ENCODE measurements around the gene PSMG3. TPM values are rescaled to one million over a fixed set of nuclear protein-coding genes. Genes with fewer than 3 reads are reported as not detected.

Gene PSMG3
- total RNA-seq, 4 donors from 2014 or later: 33.0 to 67.5 (median 47.7) TPM

DNA sequence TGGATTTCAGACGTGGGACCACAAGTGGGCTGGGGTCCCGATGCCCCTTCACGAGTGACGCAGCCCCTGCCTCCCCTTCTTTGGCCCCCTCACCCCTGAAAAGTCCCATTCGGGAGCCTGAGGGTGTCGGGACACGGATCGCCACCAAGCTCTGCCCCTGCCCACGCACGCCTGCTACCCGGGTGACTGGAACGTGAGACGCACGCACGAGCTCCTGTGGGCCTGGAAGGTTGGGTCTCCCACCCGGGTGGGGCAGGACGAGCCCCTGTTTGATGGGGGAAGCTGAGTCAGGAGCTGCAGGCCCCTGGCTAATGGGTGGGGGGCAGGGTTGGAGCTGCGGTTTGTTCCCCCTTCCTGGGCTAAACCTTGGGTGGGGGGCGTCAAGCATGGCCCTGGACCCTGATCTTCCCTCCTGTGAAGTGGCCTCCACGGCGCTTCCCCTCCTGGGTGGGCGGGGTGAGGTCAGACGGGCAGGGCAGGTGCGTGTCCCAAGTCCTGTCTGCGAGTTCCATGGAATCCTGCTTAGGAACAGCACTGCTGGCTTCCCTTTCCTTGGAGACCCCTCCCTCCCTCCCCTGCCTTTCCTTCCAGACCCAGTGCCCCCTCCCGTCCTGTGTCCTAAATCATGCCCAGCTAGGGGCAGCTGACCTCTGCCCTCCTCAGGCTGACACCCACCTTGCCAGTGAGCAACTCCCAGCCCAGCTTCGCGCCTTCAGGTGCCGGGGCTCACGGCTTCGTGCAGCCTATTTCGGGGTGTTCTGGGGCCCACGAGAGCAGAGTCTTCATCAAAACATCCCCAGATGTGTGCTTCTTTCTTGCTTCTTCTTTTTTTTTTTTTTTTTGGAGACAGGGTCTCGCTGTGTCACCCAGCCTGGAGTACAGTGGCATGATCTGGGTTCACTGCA, 8.5 kb downstream of the PSMG3 start:
- peaks cover 0 to 5% (median 0%) of the 10 kb centered on the region in 3 donors for H3K36me3 ChIP-seq
- peak in 1 of 3 donors; percentile 48 for DNase-seq
- H3K27me3 ChIP-seq: no peaks in the 10 kb centered on the region
- H3K4me1 ChIP-seq: peaks cover 0 to 27% (median 0%) of the 10 kb centered on the region in 4 donors
- no peak overlapping the region for H3K27ac ChIP-seq
- TF ChIP-seq, protein P1, sequence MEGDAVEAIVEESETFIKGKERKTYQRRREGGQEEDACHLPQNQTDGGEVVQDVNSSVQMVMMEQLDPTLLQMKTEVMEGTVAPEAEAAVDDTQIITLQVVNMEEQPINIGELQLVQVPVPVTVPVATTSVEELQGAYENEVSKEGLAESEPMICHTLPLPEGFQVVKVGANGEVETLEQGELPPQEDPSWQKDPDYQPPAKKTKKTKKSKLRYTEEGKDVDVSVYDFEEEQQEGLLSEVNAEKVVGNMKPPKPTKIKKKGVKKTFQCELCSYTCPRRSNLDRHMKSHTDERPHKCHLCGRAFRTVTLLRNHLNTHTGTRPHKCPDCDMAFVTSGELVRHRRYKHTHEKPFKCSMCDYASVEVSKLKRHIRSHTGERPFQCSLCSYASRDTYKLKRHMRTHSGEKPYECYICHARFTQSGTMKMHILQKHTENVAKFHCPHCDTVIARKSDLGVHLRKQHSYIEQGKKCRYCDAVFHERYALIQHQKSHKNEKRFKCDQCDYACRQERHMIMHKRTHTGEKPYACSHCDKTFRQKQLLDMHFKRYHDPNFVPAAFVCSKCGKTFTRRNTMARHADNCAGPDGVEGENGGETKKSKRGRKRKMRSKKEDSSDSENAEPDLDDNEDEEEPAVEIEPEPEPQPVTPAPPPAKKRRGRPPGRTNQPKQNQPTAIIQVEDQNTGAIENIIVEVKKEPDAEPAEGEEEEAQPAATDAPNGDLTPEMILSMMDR (IDR thresholded peaks at IDR 0.05): no peak
- TF ChIP-seq POLR2A (IDR thresholded peaks at IDR 0.05): no peak
- H3K4me3 ChIP-seq: no peak overlapping the region
- no peaks in the 10 kb centered on the region for H3K9me3 ChIP-seq

DNA sequence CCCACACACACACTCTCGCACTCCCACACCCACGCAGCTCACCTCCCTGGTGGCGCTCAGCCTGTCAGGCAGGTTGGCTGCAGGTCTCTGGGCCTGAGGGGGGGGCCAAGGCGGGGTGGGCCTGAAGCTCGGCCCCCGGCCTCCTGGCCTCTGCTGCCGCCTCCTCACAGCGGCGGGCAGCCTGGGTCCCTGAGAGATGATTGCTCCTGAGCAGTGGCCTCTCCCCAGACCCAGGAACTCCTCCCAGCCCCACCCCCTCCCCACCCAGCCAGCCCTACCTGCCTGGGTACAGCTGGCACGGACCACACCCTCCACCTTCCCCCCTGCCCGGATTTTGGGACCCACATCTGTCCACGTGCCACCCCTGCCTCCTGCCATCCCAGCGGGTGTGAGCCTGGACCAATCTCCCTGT, 9.2 kb downstream of the PSMG3 start:
- DNase-seq: no peak

DNA sequence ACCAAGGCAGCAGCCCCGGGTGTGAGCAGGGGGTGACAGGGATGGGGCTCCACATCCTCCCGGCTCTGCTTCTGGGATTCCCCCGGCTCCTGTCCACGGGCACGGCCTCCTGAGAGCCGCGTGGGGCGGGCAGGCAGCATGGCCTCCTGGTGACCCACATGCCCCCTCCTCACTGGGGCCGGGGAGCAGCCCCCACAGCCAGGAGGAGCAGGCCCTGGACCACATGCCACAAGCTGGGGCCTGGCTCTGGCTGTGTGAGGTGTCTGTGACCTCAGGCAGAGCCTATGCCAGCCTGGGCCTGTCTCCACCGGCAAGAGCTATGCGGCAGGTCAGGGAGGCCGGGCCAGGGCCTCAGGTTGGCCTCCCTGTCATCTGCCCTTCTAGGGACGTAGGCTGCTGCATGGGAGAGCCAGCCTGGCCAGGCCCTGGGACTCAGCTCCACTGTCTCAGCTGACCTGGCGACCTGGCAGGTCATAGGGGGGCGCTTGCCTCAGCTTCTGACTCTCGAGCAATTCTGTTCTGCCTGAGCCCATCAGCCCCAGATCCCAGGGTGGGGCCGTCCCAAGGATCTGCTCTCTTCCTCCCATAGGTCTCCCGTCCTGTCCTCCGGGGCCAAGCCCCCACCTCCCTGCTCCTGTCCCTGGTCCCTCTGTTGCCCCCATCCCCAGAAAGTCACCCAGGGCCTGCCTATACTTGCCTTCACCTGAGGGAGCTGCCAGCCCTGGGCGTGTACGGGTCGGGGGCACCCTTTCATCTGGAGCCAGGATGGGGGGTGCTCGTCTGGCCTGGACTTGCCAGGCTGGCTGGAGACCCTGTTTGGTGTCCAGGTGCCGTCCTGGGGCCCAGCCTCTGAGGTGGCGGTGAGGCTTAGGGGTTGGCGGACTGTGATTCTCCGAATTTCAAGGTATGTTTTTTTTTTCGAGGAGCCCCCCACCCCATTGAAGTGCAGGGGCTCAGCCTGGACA, 9.9 kb downstream of the PSMG3 start:
- DNase-seq: no peak
- Histone ChIP-seq H3K9me3 (no peaks in the 10 kb centered on the region), H3K27me3 (no peaks in the 10 kb centered on the region), H3K36me3 (no peaks in the 10 kb centered on the region), H3K4me3 (no peak overlapping the region), H3K27ac (no peak overlapping the region), H3K4me1 (peaks cover 0 to 33% (median 0%) of the 10 kb centered on the region in 4 donors)
- TF ChIP-seq POLR2A (IDR thresholded peaks at IDR 0.05): no peak
- TF ChIP-seq, protein P1 (IDR thresholded peaks at IDR 0.05): no peak

More for the DNA sequence above, 9.2 kb downstream of the PSMG3 start:
- H3K4me1 ChIP-seq: peaks cover 0 to 30% (median 0%) of the 10 kb centered on the region in 4 donors
- H3K27ac ChIP-seq: no peak overlapping the region
- H3K9me3 ChIP-seq: no peaks in the 10 kb centered on the region
- H3K36me3 ChIP-seq: peaks cover 0 to 5% (median 0%) of the 10 kb centered on the region in 3 donors
- no peaks in the 10 kb centered on the region for H3K27me3 ChIP-seq
- no peak overlapping the region for H3K4me3 ChIP-seq
- TF ChIP-seq, protein P1 (IDR thresholded peaks at IDR 0.05): no peak

DNA sequence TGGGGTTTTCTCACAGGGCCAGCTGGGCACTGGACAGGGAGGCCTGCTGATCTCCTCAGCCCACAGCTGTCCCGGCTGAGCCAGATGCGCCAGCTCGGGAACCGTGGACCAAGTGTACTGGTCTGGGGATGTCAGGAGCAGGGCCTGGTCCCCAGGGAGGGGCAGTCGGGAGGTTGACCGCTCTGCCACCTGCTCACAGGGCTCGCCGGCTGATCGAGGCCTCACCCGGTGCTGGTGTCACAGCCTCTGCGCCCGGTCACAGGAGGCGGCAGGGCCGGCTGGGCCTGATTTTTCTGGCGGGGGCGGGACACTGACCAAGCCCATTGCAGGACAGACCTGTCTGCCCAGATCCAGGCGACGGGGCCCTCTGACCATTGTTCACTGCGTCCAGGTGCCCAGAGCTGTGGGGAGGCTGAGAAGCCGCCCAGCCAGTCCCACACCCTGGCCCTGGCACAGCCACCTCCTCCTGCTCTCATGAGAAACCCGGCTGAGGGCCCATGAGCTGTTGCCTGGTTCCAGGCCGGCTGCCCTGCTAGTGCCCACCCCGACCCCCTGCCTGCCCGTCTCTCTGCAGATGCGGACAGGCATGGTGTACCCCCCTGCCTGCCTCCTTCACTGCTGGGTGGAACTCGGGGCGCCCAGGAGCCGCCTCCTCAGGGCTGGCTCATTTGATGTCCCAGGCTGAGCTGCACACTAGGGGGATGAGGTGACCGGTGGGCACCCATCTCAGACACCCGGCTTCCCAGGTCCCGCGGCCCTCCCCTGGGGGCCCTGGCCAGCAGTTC, 10.8 kb downstream of the PSMG3 start:
- Histone ChIP-seq H3K36me3 (no peaks in the 10 kb centered on the region), H3K4me3 (no peak overlapping the region), H3K9me3 (no peaks in the 10 kb centered on the region), H3K27me3 (no peaks in the 10 kb centered on the region), H3K27ac (no peak overlapping the region), H3K4me1 (peaks cover 0 to 33% (median 0%) of the 10 kb centered on the region in 4 donors)
- DNase-seq: no peak
- TF ChIP-seq, protein P1 (IDR thresholded peaks at IDR 0.05): no peak
- TF ChIP-seq POLR2A (IDR thresholded peaks at IDR 0.05): no peak

All from Peyer's patch (tissue), 4 donors.